KOPT-K1 (cell line): Measurements from ENCODE around the gene KCNIP1.

Source experiments
- H3K27ac ChIP-seq: fragments of 200-600 bp; sonication (generic); 2 replicates; pipeline ENCODE4 v1.5.1; 2016; ENCODE audit warnings: antibody characterized with exemption, mild to moderate bottlenecking, low read depth, low read length; ENCODE audit not compliant: poor library complexity, severe bottlenecking
- H3K36me3 ChIP-seq: fragments of 200-600 bp; sonication (generic); 2 replicates; pipeline ENCODE4 v1.5.1; 2017; ENCODE audit warnings: antibody characterized with exemption, mild to moderate bottlenecking, low read length, moderate library complexity; ENCODE audit not compliant: insufficient read depth
- H3K9me3 ChIP-seq: fragments of 200-600 bp; sonication (generic); 2 replicates; pipeline ENCODE4 v1.5.1; 2017; ENCODE audit warnings: antibody characterized with exemption, low read length, mild to moderate bottlenecking; ENCODE audit not compliant: insufficient read depth, poor library complexity, severe bottlenecking

The KCNIP1 gene

GRCh38 chr5:170551076-170551475 is 47.3 kb downstream of the KCNIP1 start:
- Histone ChIP-seq H3K27ac (no peak overlapping the region), H3K9me3 (no peaks in the 10 kb centered on the region), H3K36me3 (no peaks in the 10 kb centered on the region)

GRCh38 chr5:170551622-170552021 is 47.8 kb downstream of the KCNIP1 start:
- no peak overlapping the region for H3K27ac ChIP-seq
- no peaks in the 10 kb centered on the region for H3K9me3 ChIP-seq
- H3K36me3 ChIP-seq, result no peaks in the 10 kb centered on the region

- Histone ChIP-seq H3K9me3 (no peaks in the 10 kb centered on the region), H3K27ac (no peak overlapping the region), H3K36me3 (no peaks in the 10 kb centered on the region)
Observed at GRCh38 chr5:170552621-170553115, 48.8 kb downstream of the KCNIP1 start.

GRCh38 chr5:170553218-170553617 is 49.4 kb downstream of the KCNIP1 start:
- Histone ChIP-seq H3K9me3 (no peaks in the 10 kb centered on the region), H3K27ac (no peak overlapping the region), H3K36me3 (no peaks in the 10 kb centered on the region)

GRCh38 chr5:170554521-170555267 is 50.9 kb downstream of the KCNIP1 start:
- H3K36me3 ChIP-seq, result no peaks in the 10 kb centered on the region
- no peak overlapping the region for H3K27ac ChIP-seq
- no peaks in the 10 kb centered on the region for H3K9me3 ChIP-seq

- no peaks in the 10 kb centered on the region for H3K36me3 ChIP-seq
- no peak overlapping the region for H3K27ac ChIP-seq
- no peaks in the 10 kb centered on the region for H3K9me3 ChIP-seq
Observed at GRCh38 chr5:170557314-170557713, 53.5 kb downstream of the KCNIP1 start.

- no peak overlapping the region for H3K27ac ChIP-seq
- H3K9me3 ChIP-seq, result no peaks in the 10 kb centered on the region
- H3K36me3 ChIP-seq, result no peaks in the 10 kb centered on the region
Observed at GRCh38 chr5:170559296-170559695, 55.5 kb downstream of the KCNIP1 start.

- no peak overlapping the region for H3K27ac ChIP-seq
- no peaks in the 10 kb centered on the region for H3K9me3 ChIP-seq
- no peaks in the 10 kb centered on the region for H3K36me3 ChIP-seq
Observed at GRCh38 chr5:170560938-170561337, 57.1 kb downstream of the KCNIP1 start.

- no peak overlapping the region for H3K27ac ChIP-seq
- H3K9me3 ChIP-seq, result no peaks in the 10 kb centered on the region
- no peaks in the 10 kb centered on the region for H3K36me3 ChIP-seq
Observed at GRCh38 chr5:170562166-170562874, 58.5 kb downstream of the KCNIP1 start.

GRCh38 chr5:170562875-170563228 is 59.0 kb downstream of the KCNIP1 start:
- Histone ChIP-seq H3K9me3 (no peaks in the 10 kb centered on the region), H3K27ac (no peak overlapping the region), H3K36me3 (no peaks in the 10 kb centered on the region)

- Histone ChIP-seq H3K9me3 (no peaks in the 10 kb centered on the region), H3K36me3 (no peaks in the 10 kb centered on the region)
Observed at GRCh38 chr5:170563824-170564567, 60.2 kb downstream of the KCNIP1 start.

GRCh38 chr5:170565072-170565471 is 61.3 kb downstream of the KCNIP1 start:
- Histone ChIP-seq H3K27ac (no peak overlapping the region), H3K36me3 (no peaks in the 10 kb centered on the region), H3K9me3 (no peaks in the 10 kb centered on the region)

More at GRCh38 chr5:170563824-170564567, 60.2 kb downstream of the KCNIP1 start:
- H3K27ac ChIP-seq, result no peak overlapping the region

GRCh38 chr5:170569101-170569500 is 65.3 kb downstream of the KCNIP1 start:
- H3K36me3 ChIP-seq, result no peaks in the 10 kb centered on the region
- H3K27ac ChIP-seq, result no peak overlapping the region
- H3K9me3 ChIP-seq, result no peaks in the 10 kb centered on the region

- Histone ChIP-seq H3K9me3 (no peaks in the 10 kb centered on the region), H3K36me3 (no peaks in the 10 kb centered on the region), H3K27ac (no peak overlapping the region)
Observed at GRCh38 chr5:170570476-170570875, 66.7 kb downstream of the KCNIP1 start.

GRCh38 chr5:170571281-170571731 is 67.5 kb downstream of the KCNIP1 start:
- Histone ChIP-seq H3K36me3 (no peaks in the 10 kb centered on the region), H3K9me3 (peaks cover 7% of the 10 kb centered on the region), H3K27ac (no peak overlapping the region)
